Testis (tissue), 3 donors: ENCODE data around the gene P2RY12. TPM values are rescaled to one million over a fixed set of nuclear protein-coding genes. Genes with fewer than 3 reads are reported as not detected.

ENCODE experiments used
- DNase-seq: peaks from one replicate; pipeline ENCODE4 v3.0.0-alpha.2; 2019
- H3K27ac ChIP-seq, 2 donors: fragments of 200-600 bp; sonication (generic); one replicate each; pipeline ENCODE4 v1.5.1; 2019
- H3K27me3 ChIP-seq: fragments of 200-600 bp; sonication (generic); one replicate; pipeline ENCODE4 v1.5.1; 2019
- H3K36me3 ChIP-seq: fragments of 200-600 bp; sonication (generic); one replicate; pipeline ENCODE4 v1.5.1; 2017; ENCODE audit warnings: low read depth; ENCODE audit errors: missing control alignments
- H3K4me1 ChIP-seq: fragments of 200-600 bp; sonication (generic); one replicate; pipeline ENCODE4 v1.5.1; 2019
- H3K4me3 ChIP-seq, 2 donors: fragments of 200-600 bp; sonication (generic); one replicate each; pipeline ENCODE4 v1.5.1; 2017 to 2019
- H3K9me3 ChIP-seq: fragments of 200-600 bp; sonication (generic); one replicate; pipeline ENCODE4 v1.5.1; 2017
- CTCF ChIP-seq, 3 experiments: fragments of 450-650 bp in 2 of 3; fragments of 200-600 bp in 1 of 3; sonication (generic) in 1 of 3; IDR thresholded peaks; one replicate each; pipeline ENCODE4 v1.5.1; 2016 to 2019; ENCODE audit warnings: antibody characterized with exemption in 3 of 3, mild to moderate bottlenecking in 2 of 3, moderate library complexity in 1 of 3
- POLR2A ChIP-seq: fragments of 450-650 bp; IDR thresholded peaks from one replicate; pipeline ENCODE4 v1.6.1; 2017; ENCODE audit warnings: antibody characterized with exemption, mild to moderate bottlenecking, moderate library complexity
- WGBS, 2 donors: methylation state at CpG; one replicate each; pipeline ENCODE4 v1.1.5; 2018; 5-methylcytosine and 5-hydroxymethylcytosine counted together
- intact Hi-C: fragments of 100-400 bp; cut with DNase I; formaldehyde crosslinking; loops from one replicate; pipeline ENCODE4 v1.15.1; 2023; ENCODE audit warnings: low total_unique reads
- polyA plus RNA-seq: library from polyadenylated mRNA; stranded (reverse); fragments of 350-450 nt; fragmentation: Illumina TruSeq; extraction: RNeasy Lipid Tissue Mini Kit (QIAGEN cat#74804); gene quantifications from one replicate; pipeline ENCODE4 v1.2.3, GENCODE V29; 2014; ENCODE audit warnings: low read depth, low replicate concordance; ENCODE audit not compliant: insufficient read depth
- total RNA-seq, 2 donors: library from RNA; depleted of rRNA; stranded (reverse); fragments of >200 nt; gene quantifications; one replicate each; pipeline ENCODE4 v1.2.3, GENCODE V29; 2016

The P2RY12 gene
- total and polyA plus RNA-seq, 3 donors from 2014 or later, result 0.47 TPM; not detected in 2

GRCh38 chr3:151300539-151300938, 84.0 kb downstream of the P2RY12 start:
- no peaks in the 10 kb centered on the region for H3K4me1 ChIP-seq
- TF ChIP-seq POLR2A (no peak), CTCF (IDR thresholded peaks at IDR 0.05) (no peak)
- DNase-seq, result no peak
- no peak overlapping the region for H3K4me3 ChIP-seq
- H3K9me3 ChIP-seq, result no peaks in the 10 kb centered on the region
- no peaks in the 10 kb centered on the region for H3K36me3 ChIP-seq
- intact Hi-C loops, result no loop called here
- no peaks in the 10 kb centered on the region for H3K27me3 ChIP-seq
- no peak overlapping the region for H3K27ac ChIP-seq
- 81 to 95% methylated on average over 1 of the region's 1 CpG for WGBS, 2 donors

- Histone ChIP-seq H3K27ac (no peak overlapping the region), H3K9me3 (no peaks in the 10 kb centered on the region), H3K27me3 (no peaks in the 10 kb centered on the region), H3K4me3 (no peak overlapping the region), H3K36me3 (no peaks in the 10 kb centered on the region), H3K4me1 (no peaks in the 10 kb centered on the region)
- TF ChIP-seq CTCF (IDR thresholded peaks at IDR 0.05), result no peak
- no peak for TF ChIP-seq POLR2A
- no peak for DNase-seq
- 91 to 94% methylated on average over 2 of the region's 2 CpGs for WGBS, 2 donors
- intact Hi-C loops, result no loop called here
Observed at GRCh38 chr3:151299006-151299405, 85.5 kb downstream of the P2RY12 start.

- Histone ChIP-seq H3K27ac (no peak overlapping the region), H3K4me1 (no peaks in the 10 kb centered on the region), H3K9me3 (no peaks in the 10 kb centered on the region), H3K27me3 (no peaks in the 10 kb centered on the region), H3K36me3 (no peaks in the 10 kb centered on the region), H3K4me3 (no peak overlapping the region)
- TF ChIP-seq POLR2A, result no peak
- TF ChIP-seq CTCF (IDR thresholded peaks at IDR 0.05), result no peak
- DNase-seq, result no peak
- 75 to 94% methylated on average over 2 of the region's 2 CpGs for WGBS, 2 donors
- intact Hi-C loops, result no loop called here
Observed at GRCh38 chr3:151297429-151297828, 87.1 kb downstream of the P2RY12 start.

- H3K27ac ChIP-seq, result no peak overlapping the region
- no peaks in the 10 kb centered on the region for H3K9me3 ChIP-seq
- 92 to 94% methylated on average over 3 of the region's 3 CpGs for WGBS, 2 donors
- no peaks in the 10 kb centered on the region for H3K4me1 ChIP-seq
- no peak for DNase-seq
- H3K36me3 ChIP-seq, result no peaks in the 10 kb centered on the region
- intact Hi-C loops, result no loop called here
- no peaks in the 10 kb centered on the region for H3K27me3 ChIP-seq
- TF ChIP-seq POLR2A (no peak), CTCF (IDR thresholded peaks at IDR 0.05) (no peak)
- H3K4me3 ChIP-seq, result no peak overlapping the region
Observed at GRCh38 chr3:151296226-151296625, 88.3 kb downstream of the P2RY12 start.

GRCh38 chr3:151293127-151293526, 91.4 kb downstream of the P2RY12 start:
- H3K4me1 ChIP-seq, result no peaks in the 10 kb centered on the region
- H3K9me3 ChIP-seq, result no peaks in the 10 kb centered on the region
- no peak overlapping the region for H3K27ac ChIP-seq
- intact Hi-C loops, result no loop called here
- TF ChIP-seq POLR2A (no peak), CTCF (IDR thresholded peaks at IDR 0.05) (no peak)
- WGBS, 2 donors, result 63 to 64% methylated on average over 6 of the region's 6 CpGs
- no peak overlapping the region for H3K4me3 ChIP-seq
- H3K36me3 ChIP-seq, result no peaks in the 10 kb centered on the region
- H3K27me3 ChIP-seq, result no peaks in the 10 kb centered on the region
- no peak for DNase-seq
